Fibroblast of the conjunctiva (primary cell): ENCODE measurements around the gene CFAP65.

Experiments used
- DNase-seq: peaks from one replicate; pipeline ENCODE4 v3.0.0-alpha.2; 2010; ENCODE audit warnings: low read depth

The CFAP65 gene

GRCh38 chr2:218990612-218991011, 50.7 kb downstream of the CFAP65 start:
- no peak for DNase-seq

- DNase-seq, result no peak
Measured at GRCh38 chr2:218990052-218990451, 51.3 kb downstream of the CFAP65 start.

GRCh38 chr2:218988650-218989049, 52.7 kb downstream of the CFAP65 start:
- DNase-seq, result no peak

GRCh38 chr2:218988164-218988563, 53.2 kb downstream of the CFAP65 start:
- DNase-seq, result no peak

- no peak for DNase-seq
Measured at GRCh38 chr2:218986148-218986761, 55.1 kb downstream of the CFAP65 start.

GRCh38 chr2:218985325-218986091, 55.8 kb downstream of the CFAP65 start:
- no peak for DNase-seq

- DNase-seq, result no peak
Measured at GRCh38 chr2:218985021-218985324, 56.3 kb downstream of the CFAP65 start, which contains the start of gene FEV. TSS of gene FEV (minus strand) at chr2:218985184. CDS start at chr2:218985075, 109 bp downstream.

- DNase-seq, result no peak
Measured at GRCh38 chr2:218984239-218985020, 56.9 kb downstream of the CFAP65 start.

- DNase-seq, result no peak
Measured at GRCh38 chr2:218983934-218984238, 57.4 kb downstream of the CFAP65 start.

GRCh38 chr2:218983263-218983933, 57.9 kb downstream of the CFAP65 start:
- DNase-seq, result no peak

- DNase-seq, result no peak
Measured at GRCh38 chr2:218982586-218983262, 58.6 kb downstream of the CFAP65 start.

GRCh38 chr2:218981881-218982585, 59.3 kb downstream of the CFAP65 start:
- DNase-seq, result no peak

GRCh38 chr2:218981390-218981880, 59.9 kb downstream of the CFAP65 start:
- no peak for DNase-seq

GRCh38 chr2:218980735-218981389, 60.5 kb downstream of the CFAP65 start:
- DNase-seq, result no peak

GRCh38 chr2:218979846-218980734, 61.2 kb downstream of the CFAP65 start:
- peak; percentile 33 for DNase-seq

- no peak for DNase-seq
Measured at GRCh38 chr2:218975060-218975777, 66.1 kb downstream of the CFAP65 start.

- DNase-seq, result no peak
Measured at GRCh38 chr2:218970894-218971293, 70.4 kb downstream of the CFAP65 start.

- DNase-seq, result no peak
Measured at GRCh38 chr2:218964041-218964771, 77.1 kb downstream of the CFAP65 start.
